ENCODE measurements around the gene FAM20A. TPM values are rescaled to one million over a fixed set of nuclear protein-coding genes. Genes with fewer than 3 reads are reported as not detected.
A peak's percentile ranks its signal among the peaks of the same experiment; 100 is the strongest.

Gene FAM20A
- polyA plus RNA-seq (2014; cell fraction: cytosol; rRNA removed): not detected in 2 replicates
- 0.06 and 0.74 TPM in 2 replicates for polyA plus RNA-seq (2014; cell fraction: nucleus; rRNA removed)

GRCh38 chr17:68600931-68601564 is at the start of gene FAM20A:
TSS of gene FAM20A (minus strand) at chr17:68601367. CDS start at chr17:68600666, 701 bp downstream.
- DNase-seq (ENCODE audit: low spot score): no peak

- DNase-seq (ENCODE audit: low spot score): no peak
Measured at GRCh38 chr17:68649324-68649723, 48.2 kb upstream of the FAM20A start.

DNA sequence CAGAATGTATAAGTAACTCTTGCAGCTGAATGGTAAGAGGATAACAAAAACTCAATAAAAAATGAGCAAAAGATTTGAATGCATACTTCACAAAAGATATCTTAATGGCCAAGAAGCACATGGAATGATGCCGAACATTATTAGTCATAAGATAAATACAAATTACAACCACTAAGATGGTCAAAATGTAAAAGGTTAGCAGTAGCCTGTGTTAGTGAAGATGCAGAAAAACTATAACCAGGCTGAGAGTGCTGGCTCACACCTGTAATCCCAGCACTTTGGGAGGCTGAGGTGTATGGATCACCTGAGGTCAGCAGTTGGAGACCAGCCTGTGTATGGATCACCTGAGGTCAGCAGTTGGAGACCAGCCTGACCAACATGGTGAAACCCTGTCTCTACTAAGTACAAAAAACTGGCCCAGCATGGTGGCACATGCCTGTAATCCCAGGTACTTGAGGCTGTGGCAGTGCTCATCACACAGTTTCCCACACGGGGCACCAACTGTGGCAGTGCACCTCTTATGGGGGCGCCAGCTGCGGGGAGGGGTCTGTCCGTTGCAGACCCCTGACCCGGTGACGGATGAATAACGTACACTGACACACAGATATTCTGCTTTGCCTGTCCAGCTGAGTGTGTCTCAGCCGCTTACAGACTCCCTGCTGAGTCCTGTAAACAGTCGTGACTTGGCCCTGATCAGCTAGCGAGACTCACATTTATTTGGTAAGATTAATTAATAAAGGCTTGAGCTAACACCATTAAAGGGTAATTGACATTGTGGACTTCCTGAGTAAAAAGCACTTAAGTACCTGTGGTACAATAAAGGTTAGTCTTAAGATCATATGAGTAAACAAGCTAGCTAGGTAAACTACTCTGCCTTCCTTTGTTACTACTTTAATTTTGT is 45.7 kb upstream of the FAM20A start:
- DNase-seq (ENCODE audit: low spot score): no peak

- no peak for DNase-seq (ENCODE audit: low spot score)
Measured at GRCh38 chr17:68642118-68642412, 40.9 kb upstream of the FAM20A start.

- no peak for DNase-seq (ENCODE audit: low spot score)
Measured at GRCh38 chr17:68641276-68642117, 40.3 kb upstream of the FAM20A start.

DNA sequence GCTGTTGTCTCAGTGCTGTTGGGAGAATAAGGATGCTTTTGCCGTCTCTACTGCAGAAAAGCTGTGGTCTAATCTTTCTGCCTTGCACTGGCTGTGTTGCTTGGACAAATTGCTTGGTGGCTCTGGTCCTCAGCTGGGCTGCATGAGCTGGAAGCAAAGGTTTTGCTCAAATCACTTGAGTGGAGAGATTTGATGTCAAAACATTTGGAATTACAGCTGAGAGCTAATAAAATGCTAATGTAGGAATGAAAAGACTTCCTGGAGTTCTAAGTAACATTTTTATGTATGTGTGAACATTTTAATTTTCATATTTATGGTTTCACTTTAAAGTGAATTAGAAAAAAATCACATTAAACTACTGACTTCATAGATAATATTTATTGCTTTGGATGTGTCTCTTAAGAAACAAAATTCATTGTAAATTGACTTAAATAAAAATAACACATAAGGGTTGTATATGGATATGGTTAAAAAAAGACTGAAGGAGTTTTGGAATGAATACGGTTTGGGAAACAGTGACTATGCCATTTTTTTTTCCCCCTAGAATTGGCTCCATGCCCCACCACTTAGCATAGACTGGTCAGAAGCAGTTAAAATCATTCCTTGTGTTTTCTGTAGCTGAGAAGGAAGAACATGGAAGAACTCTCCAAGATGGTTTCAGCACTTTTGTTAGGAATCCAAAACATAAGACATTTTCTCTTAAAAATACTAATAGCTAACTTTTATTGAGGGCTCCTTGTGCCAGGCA is 39.2 kb upstream of the FAM20A start:
- no peak for DNase-seq (ENCODE audit: low spot score)

GRCh38 chr17:68634345-68634876 is 33.2 kb upstream of the FAM20A start:
- DNase-seq (ENCODE audit: low spot score): no peak

DNA sequence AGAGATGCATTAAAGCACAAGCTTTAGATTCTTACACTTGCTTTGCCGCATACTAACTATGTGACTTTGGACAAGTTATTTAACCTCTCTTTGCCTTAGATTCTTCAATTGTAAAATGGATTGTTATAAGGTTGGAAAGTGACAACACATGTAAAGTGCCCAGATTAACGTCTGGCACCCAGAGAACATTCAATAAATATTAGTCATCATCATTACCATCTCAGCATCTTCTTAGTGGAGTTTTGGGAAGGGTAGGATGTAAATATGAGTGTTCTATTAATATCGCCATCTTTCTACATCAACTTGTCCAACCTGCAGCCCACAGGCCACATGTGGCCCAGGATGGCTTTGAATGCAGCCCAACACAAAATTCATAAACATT is 27.4 kb upstream of the FAM20A start:
- DNase-seq (ENCODE audit: low spot score): no peak

GRCh38 chr17:68627956-68628575 is 26.9 kb upstream of the FAM20A start:
- DNase-seq (ENCODE audit: low spot score): no peak

- DNase-seq (ENCODE audit: low spot score): no peak
Measured at GRCh38 chr17:68624381-68624780, 23.2 kb upstream of the FAM20A start.

GRCh38 chr17:68623811-68624210 is 22.6 kb upstream of the FAM20A start:
- no peak for DNase-seq (ENCODE audit: low spot score)

DNA sequence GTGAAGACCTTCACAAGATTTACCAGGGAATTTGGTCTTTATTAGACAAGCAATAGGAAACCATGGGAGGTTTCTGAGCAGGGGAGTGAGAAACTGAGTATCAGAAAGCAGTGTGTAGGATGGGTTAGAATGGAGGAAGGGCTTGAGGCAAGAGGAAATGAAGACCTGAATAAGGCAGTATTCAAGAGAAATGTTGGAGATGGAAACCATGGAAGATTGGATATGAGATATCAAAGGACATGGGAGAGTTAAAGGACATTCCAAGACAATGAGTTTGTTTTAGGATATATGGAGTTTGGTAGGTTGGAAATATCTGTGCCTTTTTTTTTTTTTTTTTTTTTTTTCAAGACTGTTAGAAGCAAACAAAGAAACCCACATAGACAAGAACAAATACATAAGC is 21.3 kb upstream of the FAM20A start:
- DNase-seq (ENCODE audit: low spot score): no peak

- no peak for DNase-seq (ENCODE audit: low spot score)
Measured at GRCh38 chr17:68621065-68621464, 19.9 kb upstream of the FAM20A start.

GRCh38 chr17:68616334-68616733 is 15.2 kb upstream of the FAM20A start:
- no peak for DNase-seq (ENCODE audit: low spot score)

GRCh38 chr17:68614718-68615117 is 13.6 kb upstream of the FAM20A start:
- DNase-seq (ENCODE audit: low spot score): no peak

- peak; percentile 43 for DNase-seq (ENCODE audit: low spot score)
Measured at GRCh38 chr17:68613739-68614298, 12.7 kb upstream of the FAM20A start.

DNA sequence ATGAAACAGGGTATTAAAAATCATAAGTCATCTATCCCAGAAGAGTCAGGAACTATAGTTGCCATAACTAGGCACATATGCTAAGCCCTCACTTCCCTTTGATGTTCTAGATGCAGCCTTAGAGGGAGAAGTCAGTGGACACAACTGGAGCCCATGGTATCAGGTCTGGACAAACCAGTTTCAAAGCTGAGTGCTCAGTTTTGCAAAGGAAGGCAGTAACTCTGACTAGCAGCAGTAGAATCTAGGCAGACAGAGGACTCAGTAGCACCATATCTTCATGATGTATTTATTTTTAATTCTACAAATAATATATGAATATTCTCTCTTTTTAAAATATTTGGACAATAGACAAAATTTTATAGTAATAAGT is 11.7 kb upstream of the FAM20A start:
- DNase-seq (ENCODE audit: low spot score): no peak

GRCh38 chr17:68612209-68612922 is 11.2 kb upstream of the FAM20A start:
- no peak for DNase-seq (ENCODE audit: low spot score)

GRCh38 chr17:68611353-68612208 is 10.4 kb upstream of the FAM20A start:
- DNase-seq (ENCODE audit: low spot score): no peak

Data from SK-N-DZ (cell line).